H1 (cell line): ENCODE results near the gene RFLNA. TPM values are rescaled to one million over a fixed set of nuclear protein-coding genes. Genes with fewer than 3 reads are reported as not detected.

ENCODE experiments used
- CTCF ChIA-PET: fragments of 300-600 bp; sonication (Branson Sonifier 250); formaldehyde crosslinking; loops from one replicate; lab custom pipeline; 2021; ENCODE audit not compliant: partially characterized antibody; lab: Charles Lee
- POLR2A ChIA-PET: fragments of 300-600 bp; sonication (Branson Sonifier 250); formaldehyde crosslinking; loops from one replicate; lab custom pipeline; 2021; ENCODE audit warnings: inconsistent platforms; ENCODE audit not compliant: partially characterized antibody; lab: Charles Lee
- DNase-seq, 2 experiments: peaks; one replicate each; pipeline versions ENCODE4 v3.0.0 to v3.0.0-alpha.2; 2010 to 2022; ENCODE audit warnings: low spot score in 2 of 2, low read depth in 1 of 2, mixed read lengths in 1 of 2
- FAIRE-seq: peaks from 2 replicates; lab custom pipeline; 2011; peaks lifted over from hg19 to GRCh38; lab: Jason Lieb, UNC
- H2AFZ ChIP-seq: 2 replicates; pipeline ENCODE4 v1.8.1; 2012; ENCODE audit warnings: low read length, inconsistent platforms
- H2AK5ac ChIP-seq: 2 replicates; pipeline ENCODE4 v1.6.1; 2013; ENCODE audit warnings: low read depth, low read length
- H2BK120ac ChIP-seq: replicated peaks from 2 replicates; pipeline ENCODE3; 2013; ENCODE audit warnings: low read depth, low read length, inconsistent platforms
- H2BK12ac ChIP-seq: 2 replicates; pipeline ENCODE4 v1.6.1; 2013; ENCODE audit warnings: low read depth, low read length
- H2BK15ac ChIP-seq: 2 replicates; pipeline ENCODE4 v1.6.1; 2013; ENCODE audit warnings: low read length
- H2BK20ac ChIP-seq: 2 replicates; pipeline ENCODE4 v1.6.1; 2013; ENCODE audit warnings: low read length
- H2BK5ac ChIP-seq: 2 replicates; pipeline ENCODE4 v1.6.1; 2013; ENCODE audit warnings: low read depth, low read length
- H3K14ac ChIP-seq: 2 replicates; pipeline ENCODE4 v1.6.1; 2013; ENCODE audit warnings: inconsistent platforms; ENCODE audit not compliant: insufficient read length
- H3K18ac ChIP-seq: 2 replicates; pipeline ENCODE4 v1.6.1; 2013; ENCODE audit warnings: low read length; ENCODE audit errors: extremely low read depth
- H3K23ac ChIP-seq: 2 replicates; pipeline ENCODE4 v1.6.1; 2013; ENCODE audit warnings: inconsistent platforms; ENCODE audit not compliant: insufficient read length
- H3K23me2 ChIP-seq: 2 replicates; pipeline ENCODE4 v1.6.1; 2013; ENCODE audit warnings: low read depth, low read length
- H3K27ac ChIP-seq: 2 replicates; pipeline ENCODE4 v1.6.1; 2011; ENCODE audit warnings: low read depth, low read length, inconsistent platforms
- H3K27me3 ChIP-seq, 4 experiments: replicated peaks in 1 of 4; 1 replicate in 1 of 4; 2 replicates in 3 of 4; pipeline versions ENCODE4 v1.6.1 to v1.8.1; 2011 to 2013; ENCODE audit warnings: low read length in 3 of 4, mild to moderate bottlenecking in 3 of 4, inconsistent platforms in 2 of 4, mixed read lengths in 2 of 4, moderate library complexity in 1 of 4; ENCODE audit not compliant: control insufficient read depth in 3 of 4, insufficient read depth in 3 of 4; ENCODE audit errors: extremely low read depth in 1 of 4
- H3K36me3 ChIP-seq, 4 experiments: 2 replicates each; pipeline versions ENCODE4 v1.6.1 to v1.8.1; 2011 to 2013; ENCODE audit warnings: mild to moderate bottlenecking in 4 of 4, low read length in 3 of 4, moderate library complexity in 2 of 4, control low read depth in 1 of 4, inconsistent platforms in 1 of 4; ENCODE audit not compliant: insufficient read depth in 4 of 4, control insufficient read depth in 2 of 4
- H3K4ac ChIP-seq: replicated peaks from 2 replicates; pipeline ENCODE3; 2013; ENCODE audit warnings: low read length, low read depth, mixed read lengths, inconsistent platforms; ENCODE audit not compliant: insufficient read length
- H3K4me1 ChIP-seq, 4 experiments: replicated peaks in 1 of 4; 1 replicate in 1 of 4; 2 replicates in 3 of 4; pipeline versions ENCODE4 v1.6.1 to v1.8.1; 2011 to 2013; ENCODE audit warnings: low read length in 3 of 4, inconsistent platforms in 2 of 4, mixed read lengths in 1 of 4; ENCODE audit not compliant: insufficient read depth in 4 of 4, control insufficient read depth in 3 of 4
- H3K4me2 ChIP-seq, 2 experiments: 2 replicates each; pipeline versions ENCODE4 v1.6.1 to v1.8.1; 2011 to 2013; ENCODE audit warnings: low read depth in 2 of 2, low read length in 2 of 2, control low read depth in 1 of 2, inconsistent platforms in 1 of 2, mild to moderate bottlenecking in 1 of 2; ENCODE audit not compliant: insufficient read depth in 1 of 2
- H3K4me3 ChIP-seq, 4 experiments: fragments of 200-600, 300-600 bp in 1 of 4; sonication (generic), shearing (Covaris generic), sonication (Bioruptor Twin) in 1 of 4; 2 replicates each; pipeline versions ENCODE4 v1.5.1 to v1.8.1; 2011 to 2016; ENCODE audit warnings: low read length in 4 of 4, low read depth in 3 of 4, control low read depth in 2 of 4, inconsistent platforms in 2 of 4, mild to moderate bottlenecking in 2 of 4, mixed read lengths in 1 of 4, moderate library complexity in 1 of 4; ENCODE audit not compliant: insufficient read depth in 2 of 4; ENCODE audit errors: extremely low read depth in 1 of 4
- H3K56ac ChIP-seq: replicated peaks from 2 replicates; pipeline ENCODE3; 2013; ENCODE audit warnings: low read depth, mild to moderate bottlenecking, mixed read lengths, low read length, inconsistent platforms; ENCODE audit not compliant: insufficient read length
- H3K79me1 ChIP-seq: 2 replicates; pipeline ENCODE4 v1.6.1; 2013; ENCODE audit warnings: low read depth, low read length, control low read depth
- H3K79me2 ChIP-seq, 2 experiments: 2 replicates each; pipeline versions ENCODE4 v1.6.1 to v1.8.1; 2012 to 2013; ENCODE audit warnings: low read length in 2 of 2, mild to moderate bottlenecking in 2 of 2, inconsistent platforms in 1 of 2; ENCODE audit not compliant: insufficient read depth in 2 of 2, control insufficient read depth in 1 of 2
- H3K9ac ChIP-seq, 4 experiments: replicated peaks in 1 of 4; 1 replicate in 1 of 4; 2 replicates in 3 of 4; pipeline versions ENCODE4 v1.6.1 to v1.8.1; 2011 to 2013; ENCODE audit warnings: low read depth in 3 of 4, low read length in 3 of 4, control low read depth in 2 of 4, mild to moderate bottlenecking in 2 of 4, moderate library complexity in 2 of 4, inconsistent platforms in 1 of 4; ENCODE audit errors: extremely low read depth in 1 of 4
- H3K9me3 ChIP-seq, 2 experiments: 2 replicates each; pipeline versions ENCODE4 v1.6.1 to v1.8.1; 2012 to 2013; ENCODE audit warnings: mild to moderate bottlenecking in 2 of 2, moderate library complexity in 2 of 2, control low read depth in 1 of 2, inconsistent platforms in 1 of 2, low read depth in 1 of 2, low read length in 1 of 2, mixed read lengths in 1 of 2; ENCODE audit not compliant: insufficient read depth in 2 of 2
- H4K20me1 ChIP-seq, 2 experiments: replicated peaks in 1 of 2; 2 replicates each; pipeline versions ENCODE3 to v1.8.1; 2011 to 2013; ENCODE audit warnings: inconsistent platforms in 2 of 2, low read length in 2 of 2, mild to moderate bottlenecking in 1 of 2; ENCODE audit not compliant: insufficient read depth in 2 of 2, control insufficient read depth in 1 of 2
- H4K5ac ChIP-seq: 2 replicates; pipeline ENCODE4 v1.6.1; 2013; ENCODE audit warnings: low read length, low read depth, mixed read lengths, inconsistent platforms; ENCODE audit not compliant: insufficient read length
- H4K8ac ChIP-seq: 2 replicates; pipeline ENCODE4 v1.8.0; 2013; ENCODE audit warnings: mild to moderate bottlenecking, moderate library complexity, low read length, inconsistent platforms; ENCODE audit not compliant: insufficient read depth; ENCODE audit errors: extremely low read depth
- H4K91ac ChIP-seq: replicated peaks from 2 replicates; pipeline ENCODE3; 2013; ENCODE audit warnings: low read length, mixed read lengths, inconsistent platforms; ENCODE audit not compliant: insufficient read length
- ASH2L ChIP-seq: fragments of 200-600, 300-600 bp; sonication (generic); IDR thresholded peaks from one replicate; pipeline ENCODE4 v1.7.1; 2017; ENCODE audit warnings: low read length
- ATF3 ChIP-seq: IDR thresholded peaks from 2 replicates; pipeline ENCODE4 v1.6.1; 2011; ENCODE audit warnings: low read depth, mild to moderate bottlenecking, low read length; ENCODE audit not compliant: insufficient read depth
- BCL11A ChIP-seq, 2 experiments: IDR thresholded peaks; one replicate each; pipeline ENCODE4 v1.6.1; 2011; ENCODE audit warnings: low read depth in 2 of 2, low read length in 2 of 2, mild to moderate bottlenecking in 2 of 2
- GABPA ChIP-seq: IDR thresholded peaks from 2 replicates; pipeline ENCODE4 v1.6.1; 2011; ENCODE audit warnings: mild to moderate bottlenecking, low read length, moderate library complexity, borderline replicate concordance; ENCODE audit not compliant: insufficient read depth
- PHF8 ChIP-seq: fragments of 200-600 bp; sonication (generic); conservative IDR thresholded peaks from 2 replicates; pipeline ENCODE4 v1.7.1; 2012; ENCODE audit warnings: low read depth, mild to moderate bottlenecking, inconsistent platforms, low read length, moderate library complexity
- RBBP5 ChIP-seq: IDR thresholded peaks from 2 replicates; pipeline ENCODE4 v1.7.1; 2012; ENCODE audit warnings: low read depth, mild to moderate bottlenecking, inconsistent platforms, low read length, moderate library complexity, borderline replicate concordance
- SIX5 ChIP-seq: IDR thresholded peaks from 2 replicates; pipeline ENCODE4 v1.6.1; 2011; ENCODE audit warnings: mild to moderate bottlenecking, low read depth, low read length
- YY1 ChIP-seq: IDR thresholded peaks from 2 replicates; pipeline ENCODE4 v1.6.1; 2011; ENCODE audit warnings: low read depth, mild to moderate bottlenecking, low read length
- WGBS, 2 experiments: shearing (Covaris generic) in 1 of 2; methylation state at CpG; one replicate each; pipeline versions ENCODE4 v1.1.6 to v1.1.7; 2013 to 2015; ENCODE audit warnings: low lambda C conversion rate in 2 of 2, mixed read lengths in 2 of 2, inconsistent platforms in 1 of 2, low coverage in 1 of 2, missing lambda C conversion rate in 1 of 2; ENCODE audit not compliant: insufficient replicate concordance in 2 of 2, insufficient coverage in 1 of 2, insufficient read length in 1 of 2; ENCODE audit errors: extremely low coverage in 1 of 2, missing lambda C conversion rate in 1 of 2; 5-methylcytosine and 5-hydroxymethylcytosine counted together
- polyA plus RNA-seq, 7 experiments: library from polyadenylated mRNA; depleted of rRNA in 3 of 7; stranded (reverse) in 5 of 7; unstranded in 2 of 7; fragments of >200 nt in 5 of 7; fragments of 200-250 nt in 2 of 7; gene quantifications; 1 replicate in 5 of 7; 2 replicates in 1 of 7; 4 replicates in 1 of 7; pipeline versions ENCODE4 v1.2.1 to v1.2.3, GENCODE V29; 2011 to 2013; ENCODE audit warnings: missing spikeins in 2 of 7, mixed read lengths in 2 of 7
- total RNA-seq: library from RNA; stranded (reverse); fragmentation: NEBNext Ultra II Directional; extraction: Animal tissue kit (Norgen Biotek cat#: 25700); gene quantifications from 2 replicates; pipeline ENCODE4 v1.2.1, GENCODE V29; 2021

The RFLNA gene
- total and polyA plus RNA-seq, 2 of the 8 experiments (the other 6 are each of a cell fraction or from before 2014, with no cell fraction given), result 6.4 to 6.6 TPM

- H3K18ac ChIP-seq, result no peak overlapping the region
- no peak overlapping the region for H3K4me3 ChIP-seq
- no peak overlapping the region; the same call in 1 of the 2 replicates for H4K8ac ChIP-seq
- no peak overlapping the region for H4K5ac ChIP-seq
- H3K23me2 ChIP-seq, result peaks cover 6% of the 10 kb centered on the region; the same call in 1 of the 2 replicates
- no peaks in the 10 kb centered on the region for H3K36me3 ChIP-seq
- no peak overlapping the region for H3K27ac ChIP-seq
- H3K27me3 ChIP-seq, result no peaks in the 10 kb centered on the region
- H4K20me1 ChIP-seq, result peaks cover 0 to 3% of the 10 kb centered on the region in 2 experiments
- H3K9me3 ChIP-seq, result no peaks in the 10 kb centered on the region
- H3K4me1 ChIP-seq, result no peaks in the 10 kb centered on the region
- H2AK5ac ChIP-seq, result no peak overlapping the region
- H4K91ac ChIP-seq, result no peak overlapping the region
- H3K79me1 ChIP-seq, result no peaks in the 10 kb centered on the region; the same call in 1 of the 2 replicates
- CTCF ChIA-PET, result interaction anchor here (1.1 to 4.8 kb wide), 6 partner anchors 16 to 268 kb away, joined by 3 to 21 read pairs (median 4); no protein-coding TSS in a partner anchor
- H3K4ac ChIP-seq, result no peak overlapping the region
- H2BK120ac ChIP-seq, result no peak overlapping the region
- no peak for FAIRE-seq
- H3K23ac ChIP-seq, result no peak overlapping the region
- H2BK5ac ChIP-seq, result no peak overlapping the region; the same call in 1 of the 2 replicates
- H2BK15ac ChIP-seq, result no peak overlapping the region
- TF ChIP-seq BCL11A (IDR thresholded peaks at IDR 0.05; ENCODE audit: low read depth in 2 of 2, low read length in 2 of 2) (no peak), GABPA (no peak), ASH2L (no peak), ATF3 (no peak), PHF8 (no peak), YY1 (no peak), SIX5 (no peak), RBBP5 (no peak)
- H3K14ac ChIP-seq, result no peak overlapping the region
- POLR2A ChIA-PET, result interaction anchor here (1.1 kb wide), 1 partner anchor 252 kb away, joined by 3 read pairs; no protein-coding TSS in a partner anchor
- DNase-seq, result no peak
- H2BK12ac ChIP-seq, result no peak overlapping the region
- no peak overlapping the region for H2BK20ac ChIP-seq
- H3K56ac ChIP-seq, result no peak overlapping the region
- WGBS, 2 experiments, result 81% methylated on average over 10 of the region's 10 CpGs; no CpG with 5 or more reads in 1 of the 2 experiments
- H2AFZ ChIP-seq, result no peak overlapping the region
- no peak overlapping the region for H3K4me2 ChIP-seq
- no peak overlapping the region for H3K9ac ChIP-seq
- H3K79me2 ChIP-seq, result no peaks in the 10 kb centered on the region
Measured at GRCh38 chr12:124305136-124305535, 10.2 kb downstream of the RFLNA start.
